GM23338 (cell line): ENCODE measurements around the gene AXIN1. TPM values are rescaled to one million over a fixed set of nuclear protein-coding genes. Genes with fewer than 3 reads are reported as not detected.

Source experiments
- ATAC-seq: fragments of 200-7000 bp; cut with Tn5 transposase; 3 replicates; pipeline ENCODE4 v1.9.1; 2020
- DNase-seq: peaks from one replicate; pipeline ENCODE4 v3.0.0-alpha.2; 2015; ENCODE audit warnings: low spot score
- H2AFZ ChIP-seq: fragments of 200-600 bp; sonication (generic); 2 replicates; pipeline ENCODE4 v1.8.0; 2016; ENCODE audit warnings: antibody characterized with exemption, mild to moderate bottlenecking, moderate library complexity
- H3F3A ChIP-seq: fragments of 200-600 bp; sonication (generic); replicated peaks from 2 replicates; pipeline ENCODE4 v1.8.0; 2017; ENCODE audit warnings: antibody characterized with exemption, mixed run types, low read depth
- H3K27ac ChIP-seq: fragments of 200-600 bp; sonication (generic); 2 replicates; pipeline ENCODE4 v1.6.1; 2016; ENCODE audit warnings: low read depth
- H3K27me3 ChIP-seq: fragments of 200-600 bp; sonication (generic); 2 replicates; pipeline ENCODE4 v1.8.0; 2016; ENCODE audit warnings: mild to moderate bottlenecking, mixed run types, moderate library complexity; ENCODE audit not compliant: insufficient read depth
- H3K36me3 ChIP-seq: fragments of 200-600 bp; sonication (generic); 2 replicates; pipeline ENCODE4 v1.8.0; 2016; ENCODE audit warnings: mild to moderate bottlenecking; ENCODE audit not compliant: insufficient read depth
- H3K4me1 ChIP-seq: fragments of 200-600 bp; sonication (generic); 2 replicates; pipeline ENCODE4 v1.8.0; 2016; ENCODE audit warnings: mild to moderate bottlenecking, moderate library complexity; ENCODE audit not compliant: insufficient read depth
- H3K4me2 ChIP-seq: fragments of 200-600 bp; sonication (generic); 2 replicates; pipeline ENCODE4 v1.7.1; 2017; ENCODE audit warnings: mixed run types
- H3K4me3 ChIP-seq: fragments of 200-600 bp; sonication (generic); 2 replicates; pipeline ENCODE4 v1.6.1; 2016; ENCODE audit warnings: mixed run types
- H3K79me2 ChIP-seq: fragments of 200-600 bp; sonication (generic); replicated peaks from 2 replicates; pipeline ENCODE4 v1.8.0; 2017; ENCODE audit warnings: mild to moderate bottlenecking; ENCODE audit not compliant: insufficient read depth
- H3K9me2 ChIP-seq: fragments of 200-600 bp; sonication (generic); 2 replicates; pipeline ENCODE4 v1.8.0; 2017; ENCODE audit not compliant: insufficient read depth
- H4K20me1 ChIP-seq: fragments of 200-600 bp; sonication (generic); replicated peaks from 2 replicates; pipeline ENCODE4 v1.8.0; 2017; ENCODE audit warnings: mild to moderate bottlenecking; ENCODE audit not compliant: insufficient read depth
- H3K27ac Mint-ChIP-seq: 2 replicates; pipeline ENCODE4 v1.8.0; 2020; ENCODE audit warnings: inconsistent platforms, mild to moderate bottlenecking, moderate library complexity, mixed read lengths
- H3K27me3 Mint-ChIP-seq: 3 replicates; pipeline ENCODE4 v1.8.0; 2022; ENCODE audit warnings: low read depth, mild to moderate bottlenecking, moderate library complexity, mixed read lengths, inconsistent platforms; ENCODE audit not compliant: insufficient read depth, poor library complexity
- H3K36me3 Mint-ChIP-seq: 3 replicates; pipeline ENCODE4 v1.8.0; 2021; ENCODE audit warnings: low read depth, mild to moderate bottlenecking, inconsistent platforms, moderate library complexity, mixed read lengths
- H3K4me1 Mint-ChIP-seq: 3 replicates; pipeline ENCODE4 v1.8.0; 2020; ENCODE audit warnings: mild to moderate bottlenecking, inconsistent platforms, mixed read lengths
- H3K4me3 Mint-ChIP-seq: 3 replicates; pipeline ENCODE4 v1.8.0; 2021; ENCODE audit warnings: moderate library complexity, mild to moderate bottlenecking, inconsistent platforms, mixed read lengths
- H3K9me3 Mint-ChIP-seq: 3 replicates; pipeline ENCODE4 v1.8.0; 2020; ENCODE audit warnings: moderate library complexity, mild to moderate bottlenecking, inconsistent platforms, mixed read lengths
- CREB1 ChIP-seq: fragments of 250-450 bp; sonication (Bioruptor Pico); IDR thresholded peaks from 2 replicates; pipeline ENCODE4 v1.5.0; 2020; ENCODE audit warnings: low read depth, mild to moderate bottlenecking, moderate library complexity
- EZH2 ChIP-seq: fragments of 200-600 bp; sonication (generic); IDR thresholded peaks from one replicate; pipeline ENCODE4 v1.8.0; 2017; ENCODE audit warnings: antibody characterized with exemption, mild to moderate bottlenecking, low read depth; ENCODE audit not compliant: unreplicated experiment
- JUNB ChIP-seq: IDR thresholded peaks from one replicate; pipeline ENCODE4 v1.6.1; 2016; ENCODE audit warnings: antibody characterized with exemption; ENCODE audit not compliant: unreplicated experiment
- NANOG ChIP-seq: IDR thresholded peaks from 2 replicates; pipeline ENCODE4 v1.6.1; 2016; ENCODE audit warnings: antibody characterized with exemption, borderline replicate concordance
- POLR2AphosphoS5 ChIP-seq: IDR thresholded peaks from 2 replicates; pipeline ENCODE4 v1.6.1; 2016; ENCODE audit warnings: antibody characterized with exemption, low read depth
- STAT1 ChIP-seq: IDR thresholded peaks from one replicate; pipeline ENCODE4 v1.6.1; 2016; ENCODE audit warnings: antibody characterized with exemption; ENCODE audit not compliant: unreplicated experiment
- ZNF114 ChIP-seq: fragments of 250-450 bp; sonication (Bioruptor Pico); IDR thresholded peaks from 2 replicates; pipeline ENCODE4 v1.5.0; 2020; ENCODE audit warnings: mild to moderate bottlenecking, moderate library complexity
- ZNF331 ChIP-seq: fragments of 250-450 bp; sonication (Bioruptor Pico); IDR thresholded peaks from 2 replicates; pipeline ENCODE4 v1.5.0; 2020; ENCODE audit warnings: low read depth, mild to moderate bottlenecking, moderate library complexity
- polyA plus RNA-seq: library from polyadenylated mRNA; unstranded; fragments of >200 nt; fragmentation: Nextera tagmentation; extraction: Ambion mirVana; gene quantifications from 2 replicates; pipeline ENCODE4 v1.2.1, GENCODE V29; 2016
- total RNA-seq: library from RNA; depleted of rRNA; stranded (reverse); fragments of >200 nt; shearing (Covaris generic); gene quantifications from 2 replicates; pipeline ENCODE4 v1.2.3, GENCODE V29; 2014
- TF ChIP-seq, protein P1 (sequence below): IDR thresholded peaks from one replicate; pipeline ENCODE4 v1.6.1; 2018; ENCODE audit warnings: antibody characterized with exemption; ENCODE audit not compliant: unreplicated experiment
- TF ChIP-seq, protein P2 (sequence below), 2 experiments: fragments of 200-600 bp in 1 of 2; sonication (generic) in 1 of 2; conservative IDR thresholded peaks; 2 replicates each; pipeline versions ENCODE4 v1.5.1 to v1.6.1; 2016 to 2017; ENCODE audit warnings: antibody characterized with exemption in 2 of 2, low read depth in 2 of 2, mild to moderate bottlenecking in 2 of 2, moderate library complexity in 1 of 2
- TF ChIP-seq, protein P3 (sequence below): fragments of 250-450 bp; sonication (Bioruptor Pico); IDR thresholded peaks from 2 replicates; pipeline ENCODE4 v1.5.0; 2020; ENCODE audit warnings: mild to moderate bottlenecking, moderate library complexity

The AXIN1 gene
- total and polyA plus RNA-seq, 2 experiments from 2014 or later = 14.3 to 54.5 TPM

DNA sequence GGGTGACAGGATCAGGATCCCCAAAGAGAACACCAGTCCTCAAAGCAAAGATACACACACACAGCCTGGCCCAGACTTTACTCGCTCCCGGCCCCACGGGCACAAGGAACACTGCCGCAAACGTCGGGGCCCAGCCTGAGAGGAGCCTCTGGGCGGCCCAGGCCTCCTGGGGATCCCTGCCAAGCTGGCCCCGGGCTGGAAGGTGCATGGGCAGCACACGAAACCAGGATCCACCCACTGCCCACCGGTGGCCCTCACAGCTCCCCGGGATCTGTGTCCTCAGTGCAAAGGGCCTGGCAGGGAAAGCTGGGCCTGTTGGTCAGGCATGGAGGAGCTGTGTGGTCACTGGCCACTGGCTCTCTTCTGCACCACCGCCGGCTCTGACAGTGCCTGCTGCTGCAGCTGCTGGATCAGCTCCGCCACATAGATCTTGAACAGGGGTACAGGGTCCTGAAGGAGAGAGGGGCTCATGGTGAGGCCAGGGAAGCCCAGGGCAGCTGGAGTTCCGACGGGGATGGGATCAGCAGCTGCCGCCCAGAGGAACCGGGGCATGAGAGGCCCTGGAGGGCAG is 14.9 kb upstream of the AXIN1 start:
- Mint-ChIP-seq H3K4me1 (peaks cover 12% of the 10 kb centered on the region; the same call in 1 of the 3 replicates), H3K9me3 (no peaks in the 10 kb centered on the region), H3K27me3 (peaks cover 20% of the 10 kb centered on the region), H3K4me3 (no peak overlapping the region), H3K27ac (no peak overlapping the region), H3K36me3 (peaks cover 15% of the 10 kb centered on the region)
- 0 out of 2 replicates have a peak, but pooled peaks cover 4% of the 10 kb centered on the region for H3K36me3 ChIP-seq
- H2AFZ ChIP-seq = no peak overlapping the region
- no peak overlapping the region for H3K4me3 ChIP-seq
- no peak overlapping the region for H3K4me2 ChIP-seq
- ATAC-seq (no peak), DNase-seq (no peak)
- no peaks in the 10 kb centered on the region for H3K9me2 ChIP-seq
- TF ChIP-seq POLR2AphosphoS5 = no peak
- TF ChIP-seq ZNF114 (CRISPR knock-in tag) = no peak
- TF ChIP-seq CREB1 (CRISPR knock-in tag) = no peak
- TF ChIP-seq JUNB = no peak
- TF ChIP-seq, protein P1, sequence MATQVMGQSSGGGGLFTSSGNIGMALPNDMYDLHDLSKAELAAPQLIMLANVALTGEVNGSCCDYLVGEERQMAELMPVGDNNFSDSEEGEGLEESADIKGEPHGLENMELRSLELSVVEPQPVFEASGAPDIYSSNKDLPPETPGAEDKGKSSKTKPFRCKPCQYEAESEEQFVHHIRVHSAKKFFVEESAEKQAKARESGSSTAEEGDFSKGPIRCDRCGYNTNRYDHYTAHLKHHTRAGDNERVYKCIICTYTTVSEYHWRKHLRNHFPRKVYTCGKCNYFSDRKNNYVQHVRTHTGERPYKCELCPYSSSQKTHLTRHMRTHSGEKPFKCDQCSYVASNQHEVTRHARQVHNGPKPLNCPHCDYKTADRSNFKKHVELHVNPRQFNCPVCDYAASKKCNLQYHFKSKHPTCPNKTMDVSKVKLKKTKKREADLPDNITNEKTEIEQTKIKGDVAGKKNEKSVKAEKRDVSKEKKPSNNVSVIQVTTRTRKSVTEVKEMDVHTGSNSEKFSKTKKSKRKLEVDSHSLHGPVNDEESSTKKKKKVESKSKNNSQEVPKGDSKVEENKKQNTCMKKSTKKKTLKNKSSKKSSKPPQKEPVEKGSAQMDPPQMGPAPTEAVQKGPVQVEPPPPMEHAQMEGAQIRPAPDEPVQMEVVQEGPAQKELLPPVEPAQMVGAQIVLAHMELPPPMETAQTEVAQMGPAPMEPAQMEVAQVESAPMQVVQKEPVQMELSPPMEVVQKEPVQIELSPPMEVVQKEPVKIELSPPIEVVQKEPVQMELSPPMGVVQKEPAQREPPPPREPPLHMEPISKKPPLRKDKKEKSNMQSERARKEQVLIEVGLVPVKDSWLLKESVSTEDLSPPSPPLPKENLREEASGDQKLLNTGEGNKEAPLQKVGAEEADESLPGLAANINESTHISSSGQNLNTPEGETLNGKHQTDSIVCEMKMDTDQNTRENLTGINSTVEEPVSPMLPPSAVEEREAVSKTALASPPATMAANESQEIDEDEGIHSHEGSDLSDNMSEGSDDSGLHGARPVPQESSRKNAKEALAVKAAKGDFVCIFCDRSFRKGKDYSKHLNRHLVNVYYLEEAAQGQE = no peak
- TF ChIP-seq EZH2 = no peak
- no peak for TF ChIP-seq ZNF331
- no peak for TF ChIP-seq NANOG
- TF ChIP-seq, protein P2, sequence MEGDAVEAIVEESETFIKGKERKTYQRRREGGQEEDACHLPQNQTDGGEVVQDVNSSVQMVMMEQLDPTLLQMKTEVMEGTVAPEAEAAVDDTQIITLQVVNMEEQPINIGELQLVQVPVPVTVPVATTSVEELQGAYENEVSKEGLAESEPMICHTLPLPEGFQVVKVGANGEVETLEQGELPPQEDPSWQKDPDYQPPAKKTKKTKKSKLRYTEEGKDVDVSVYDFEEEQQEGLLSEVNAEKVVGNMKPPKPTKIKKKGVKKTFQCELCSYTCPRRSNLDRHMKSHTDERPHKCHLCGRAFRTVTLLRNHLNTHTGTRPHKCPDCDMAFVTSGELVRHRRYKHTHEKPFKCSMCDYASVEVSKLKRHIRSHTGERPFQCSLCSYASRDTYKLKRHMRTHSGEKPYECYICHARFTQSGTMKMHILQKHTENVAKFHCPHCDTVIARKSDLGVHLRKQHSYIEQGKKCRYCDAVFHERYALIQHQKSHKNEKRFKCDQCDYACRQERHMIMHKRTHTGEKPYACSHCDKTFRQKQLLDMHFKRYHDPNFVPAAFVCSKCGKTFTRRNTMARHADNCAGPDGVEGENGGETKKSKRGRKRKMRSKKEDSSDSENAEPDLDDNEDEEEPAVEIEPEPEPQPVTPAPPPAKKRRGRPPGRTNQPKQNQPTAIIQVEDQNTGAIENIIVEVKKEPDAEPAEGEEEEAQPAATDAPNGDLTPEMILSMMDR (conservative IDR thresholded peaks at IDR 0.05; ENCODE audit: low read depth in 2 of 2) = no peak
- no peak for TF ChIP-seq STAT1
- TF ChIP-seq, protein P3, sequence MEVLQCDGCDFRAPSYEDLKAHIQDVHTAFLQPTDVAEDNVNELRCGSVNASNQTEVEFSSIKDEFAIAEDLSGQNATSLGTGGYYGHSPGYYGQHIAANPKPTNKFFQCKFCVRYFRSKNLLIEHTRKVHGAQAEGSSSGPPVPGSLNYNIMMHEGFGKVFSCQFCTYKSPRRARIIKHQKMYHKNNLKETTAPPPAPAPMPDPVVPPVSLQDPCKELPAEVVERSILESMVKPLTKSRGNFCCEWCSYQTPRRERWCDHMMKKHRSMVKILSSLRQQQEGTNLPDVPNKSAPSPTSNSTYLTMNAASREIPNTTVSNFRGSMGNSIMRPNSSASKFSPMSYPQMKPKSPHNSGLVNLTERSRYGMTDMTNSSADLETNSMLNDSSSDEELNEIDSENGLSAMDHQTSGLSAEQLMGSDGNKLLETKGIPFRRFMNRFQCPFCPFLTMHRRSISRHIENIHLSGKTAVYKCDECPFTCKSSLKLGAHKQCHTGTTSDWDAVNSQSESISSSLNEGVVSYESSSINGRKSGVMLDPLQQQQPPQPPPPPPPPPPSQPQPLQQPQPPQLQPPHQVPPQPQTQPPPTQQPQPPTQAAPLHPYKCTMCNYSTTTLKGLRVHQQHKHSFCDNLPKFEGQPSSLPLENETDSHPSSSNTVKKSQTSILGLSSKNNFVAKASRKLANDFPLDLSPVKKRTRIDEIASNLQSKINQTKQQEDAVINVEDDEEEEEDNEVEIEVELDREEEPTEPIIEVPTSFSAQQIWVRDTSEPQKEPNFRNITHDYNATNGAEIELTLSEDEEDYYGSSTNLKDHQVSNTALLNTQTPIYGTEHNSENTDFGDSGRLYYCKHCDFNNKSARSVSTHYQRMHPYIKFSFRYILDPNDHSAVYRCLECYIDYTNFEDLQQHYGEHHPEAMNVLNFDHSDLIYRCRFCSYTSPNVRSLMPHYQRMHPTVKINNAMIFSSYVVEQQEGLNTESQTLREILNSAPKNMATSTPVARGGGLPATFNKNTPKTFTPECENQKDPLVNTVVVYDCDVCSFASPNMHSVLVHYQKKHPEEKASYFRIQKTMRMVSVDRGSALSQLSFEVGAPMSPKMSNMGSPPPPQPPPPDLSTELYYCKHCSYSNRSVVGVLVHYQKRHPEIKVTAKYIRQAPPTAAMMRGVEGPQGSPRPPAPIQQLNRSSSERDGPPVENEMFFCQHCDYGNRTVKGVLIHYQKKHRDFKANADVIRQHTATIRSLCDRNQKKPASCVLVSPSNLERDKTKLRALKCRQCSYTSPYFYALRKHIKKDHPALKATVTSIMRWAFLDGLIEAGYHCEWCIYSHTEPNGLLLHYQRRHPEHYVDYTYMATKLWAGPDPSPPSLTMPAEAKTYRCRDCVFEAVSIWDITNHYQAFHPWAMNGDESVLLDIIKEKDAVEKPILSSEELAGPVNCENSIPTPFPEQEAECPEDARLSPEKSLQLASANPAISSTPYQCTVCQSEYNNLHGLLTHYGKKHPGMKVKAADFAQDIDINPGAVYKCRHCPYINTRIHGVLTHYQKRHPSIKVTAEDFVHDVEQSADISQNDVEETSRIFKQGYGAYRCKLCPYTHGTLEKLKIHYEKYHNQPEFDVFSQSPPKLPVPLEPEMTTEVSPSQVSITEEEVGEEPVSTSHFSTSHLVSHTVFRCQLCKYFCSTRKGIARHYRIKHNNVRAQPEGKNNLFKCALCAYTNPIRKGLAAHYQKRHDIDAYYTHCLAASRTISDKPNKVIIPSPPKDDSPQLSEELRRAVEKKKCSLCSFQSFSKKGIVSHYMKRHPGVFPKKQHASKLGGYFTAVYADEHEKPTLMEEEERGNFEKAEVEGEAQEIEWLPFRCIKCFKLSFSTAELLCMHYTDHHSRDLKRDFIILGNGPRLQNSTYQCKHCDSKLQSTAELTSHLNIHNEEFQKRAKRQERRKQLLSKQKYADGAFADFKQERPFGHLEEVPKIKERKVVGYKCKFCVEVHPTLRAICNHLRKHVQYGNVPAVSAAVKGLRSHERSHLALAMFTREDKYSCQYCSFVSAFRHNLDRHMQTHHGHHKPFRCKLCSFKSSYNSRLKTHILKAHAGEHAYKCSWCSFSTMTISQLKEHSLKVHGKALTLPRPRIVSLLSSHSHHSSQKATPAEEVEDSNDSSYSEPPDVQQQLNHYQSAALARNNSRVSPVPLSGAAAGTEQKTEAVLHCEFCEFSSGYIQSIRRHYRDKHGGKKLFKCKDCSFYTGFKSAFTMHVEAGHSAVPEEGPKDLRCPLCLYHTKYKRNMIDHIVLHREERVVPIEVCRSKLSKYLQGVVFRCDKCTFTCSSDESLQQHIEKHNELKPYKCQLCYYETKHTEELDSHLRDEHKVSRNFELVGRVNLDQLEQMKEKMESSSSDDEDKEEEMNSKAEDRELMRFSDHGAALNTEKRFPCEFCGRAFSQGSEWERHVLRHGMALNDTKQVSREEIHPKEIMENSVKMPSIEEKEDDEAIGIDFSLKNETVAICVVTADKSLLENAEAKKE (CRISPR knock-in tag) = no peak
- no peak overlapping the region for H3K27ac ChIP-seq
- no peaks in the 10 kb centered on the region; the same call in none of the 2 replicates for H4K20me1 ChIP-seq
- H3K4me1 ChIP-seq = peaks cover 4% of the 10 kb centered on the region; the same call in 1 of the 2 replicates
- peaks cover 4% of the 10 kb centered on the region for H3F3A ChIP-seq
- no peaks in the 10 kb centered on the region for H3K27me3 ChIP-seq
- H3K79me2 ChIP-seq = no peaks in the 10 kb centered on the region; the same call in 1 of the 2 replicates
